WTC11 (cell line): ENCODE measurements around the gene ADGRG3. TPM values are rescaled to one million over a fixed set of nuclear protein-coding genes. Genes with fewer than 3 reads are reported as not detected.

Source experiments
- ATAC-seq: fragments of 200-7000 bp; cut with Tn5 transposase; 2 replicates; pipeline ENCODE4 v1.10.0; 2021; ENCODE audit warnings: mild to moderate bottlenecking, moderate library complexity
- CTCF ChIA-PET: fragments of 300-600 bp; sonication (Branson Sonifier 250); formaldehyde crosslinking; loops from one replicate; lab custom pipeline; 2021; ENCODE audit warnings: antibody characterized with exemption; lab: Charles Lee
- POLR2A ChIA-PET: fragments of 350-600 bp; sonication (Branson Sonifier 250); formaldehyde crosslinking; loops from one replicate; lab custom pipeline; 2021; ENCODE audit warnings: antibody characterized with exemption; lab: Charles Lee
- DNase-seq: peaks from one replicate; pipeline ENCODE4 v3.0.0; 2021; ENCODE audit warnings: low spot score
- H3K27ac Mint-ChIP-seq: 2 replicates; pipeline ENCODE4 v1.8.0; 2021; ENCODE audit warnings: mixed read lengths
- H3K27me3 Mint-ChIP-seq: 2 replicates; pipeline ENCODE4 v1.8.0; 2021; ENCODE audit warnings: low read depth, mild to moderate bottlenecking, moderate library complexity, mixed read lengths
- H3K36me3 Mint-ChIP-seq: 2 replicates; pipeline ENCODE4 v1.8.0; 2021; ENCODE audit warnings: mixed read lengths
- H3K4me1 Mint-ChIP-seq: 2 replicates; pipeline ENCODE4 v1.8.0; 2022; ENCODE audit warnings: mixed read lengths
- H3K4me3 Mint-ChIP-seq: 2 replicates; pipeline ENCODE4 v1.8.0; 2021; ENCODE audit warnings: mild to moderate bottlenecking, moderate library complexity, mixed read lengths
- H3K9me3 Mint-ChIP-seq: 2 replicates; pipeline ENCODE4 v1.8.0; 2021; ENCODE audit warnings: mixed read lengths
- ATF1 ChIP-seq: sonication (generic); formaldehyde crosslinking; IDR thresholded peaks from 2 replicates; pipeline ENCODE4 v1.8.1; 2023; ENCODE audit warnings: mild to moderate bottlenecking, moderate library complexity, missing genetic modification reagents
- ESRRA ChIP-seq: sonication (generic); formaldehyde crosslinking; IDR thresholded peaks from 2 replicates; pipeline ENCODE4 v1.8.1; 2022; ENCODE audit warnings: mild to moderate bottlenecking, missing genetic modification reagents, borderline replicate concordance
- GTF2I ChIP-seq: fragments of 250-450 bp; sonication (Bioruptor Pico); conservative IDR thresholded peaks from 2 replicates; pipeline ENCODE4 v1.4.0; 2021; ENCODE audit warnings: mild to moderate bottlenecking
- HMGA2 ChIP-seq: fragments of 250-450 bp; sonication (Bioruptor Pico); IDR thresholded peaks from 2 replicates; pipeline ENCODE4 v1.4.0; 2021; ENCODE audit warnings: mild to moderate bottlenecking, moderate library complexity
- NFATC4 ChIP-seq: fragments of 250-450 bp; sonication (Bioruptor Pico); IDR thresholded peaks from 2 replicates; pipeline ENCODE4 v1.9.0; 2021; ENCODE audit warnings: mild to moderate bottlenecking
- NFE2L1 ChIP-seq: sonication (generic); formaldehyde crosslinking; IDR thresholded peaks from 2 replicates; pipeline ENCODE4 v1.8.1; 2023; ENCODE audit warnings: missing genetic modification reagents
- NR1H2 ChIP-seq: sonication (generic); formaldehyde crosslinking; IDR thresholded peaks from 2 replicates; pipeline ENCODE4 v1.9.0; 2021; ENCODE audit warnings: mild to moderate bottlenecking, moderate library complexity, missing genetic modification reagents
- OVOL2 ChIP-seq: fragments of 250-450 bp; sonication (Bioruptor Pico); IDR thresholded peaks from 2 replicates; pipeline ENCODE4 v1.9.0; 2021; ENCODE audit warnings: mild to moderate bottlenecking, borderline replicate concordance
- SMAD3 ChIP-seq: sonication (generic); formaldehyde crosslinking; IDR thresholded peaks from 2 replicates; pipeline ENCODE4 v1.8.0; 2022; ENCODE audit warnings: missing genetic modification reagents, mild to moderate bottlenecking, borderline replicate concordance
- ZNF317 ChIP-seq: sonication (generic); formaldehyde crosslinking; IDR thresholded peaks from 2 replicates; pipeline ENCODE4 v1.8.1; 2023; ENCODE audit warnings: low read depth, mild to moderate bottlenecking, moderate library complexity, missing genetic modification reagents, borderline replicate concordance
- ZNF416 ChIP-seq: fragments of 250-450 bp; sonication (Bioruptor Pico); IDR thresholded peaks from 2 replicates; pipeline ENCODE4 v1.9.0; 2021; ENCODE audit warnings: mild to moderate bottlenecking, inconsistent platforms
- ZNF423 ChIP-seq: fragments of 250-450 bp; sonication (Bioruptor Pico); IDR thresholded peaks from 2 replicates; pipeline ENCODE4 v2.1.2; 2022; ENCODE audit warnings: mild to moderate bottlenecking, moderate library complexity
- total RNA-seq: library from RNA; stranded (reverse); gene quantifications from 3 replicates; pipeline ENCODE4 v1.2.3, GENCODE V29; 2021
- TF ChIP-seq, protein P1 (sequence below): sonication (generic); formaldehyde crosslinking; conservative IDR thresholded peaks from 2 replicates; pipeline ENCODE4 v1.8.1; 2022; ENCODE audit warnings: mild to moderate bottlenecking, missing genetic modification reagents
- TF ChIP-seq, protein P2 (sequence below): sonication (generic); formaldehyde crosslinking; IDR thresholded peaks from 2 replicates; pipeline ENCODE4 v1.8.1; 2023; ENCODE audit warnings: mild to moderate bottlenecking, moderate library complexity, missing genetic modification reagents
- TF ChIP-seq, protein P3 (sequence below): sonication (generic); formaldehyde crosslinking; IDR thresholded peaks from 2 replicates; pipeline ENCODE4 v1.8.0; 2022; ENCODE audit warnings: mild to moderate bottlenecking, missing genetic modification reagents
- TF ChIP-seq, protein P4 (sequence below): sonication (generic); formaldehyde crosslinking; IDR thresholded peaks from 2 replicates; pipeline ENCODE4 v1.8.1; 2023; ENCODE audit warnings: mild to moderate bottlenecking, missing genetic modification reagents, moderate library complexity
- TF ChIP-seq, protein P5 (sequence below): sonication (generic); formaldehyde crosslinking; IDR thresholded peaks from 2 replicates; pipeline ENCODE4 v1.8.1; 2022; ENCODE audit warnings: low read depth, missing genetic modification reagents, borderline replicate concordance
- TF ChIP-seq, protein P6 (sequence below): fragments of 250-450 bp; sonication (Bioruptor Pico); IDR thresholded peaks from 2 replicates; pipeline ENCODE4 v2.1.2; 2022; ENCODE audit warnings: mild to moderate bottlenecking, moderate library complexity
- TF ChIP-seq, protein P7 (sequence below): sonication (generic); formaldehyde crosslinking; IDR thresholded peaks from 2 replicates; pipeline ENCODE4 v1.8.0; 2023; ENCODE audit warnings: missing genetic modification reagents, mild to moderate bottlenecking, borderline replicate concordance
- TF ChIP-seq, protein P8 (sequence below): sonication (generic); formaldehyde crosslinking; IDR thresholded peaks from 2 replicates; pipeline ENCODE4 v1.8.0; 2023; ENCODE audit warnings: missing genetic modification reagents
- TF ChIP-seq, protein P9 (sequence below): fragments of 250-450 bp; sonication (Bioruptor Pico); IDR thresholded peaks from 2 replicates; pipeline ENCODE4 v1.8.0; 2021; ENCODE audit warnings: mild to moderate bottlenecking
- TF ChIP-seq, protein P10 (sequence below): sonication (generic); formaldehyde crosslinking; IDR thresholded peaks from 2 replicates; pipeline ENCODE4 v1.8.1; 2023; ENCODE audit warnings: mild to moderate bottlenecking, missing genetic modification reagents

Gene ADGRG3
- total RNA-seq, 1 experiment from 2014 or later: 0.44 TPM

DNA sequence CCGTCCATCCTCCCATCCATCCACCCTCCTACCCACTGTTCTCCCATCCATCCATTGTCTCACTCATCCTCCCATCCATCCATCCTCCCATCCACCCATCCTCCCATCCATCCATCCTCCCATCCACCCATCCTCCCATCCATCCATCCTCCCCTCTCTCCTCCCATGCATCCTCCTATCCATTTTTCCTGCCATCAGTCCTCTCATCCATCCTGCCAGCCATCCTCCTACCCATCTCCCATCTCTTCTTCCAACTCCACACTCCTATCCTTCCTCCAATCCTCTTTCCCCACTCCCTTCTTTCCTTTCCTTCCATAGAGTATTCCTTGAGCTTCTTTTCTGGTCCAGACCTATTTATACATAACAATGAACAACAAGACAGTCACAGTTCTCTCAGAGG is 38.6 kb downstream of the ADGRG3 start (continued):
- TF ChIP-seq, protein P1, sequence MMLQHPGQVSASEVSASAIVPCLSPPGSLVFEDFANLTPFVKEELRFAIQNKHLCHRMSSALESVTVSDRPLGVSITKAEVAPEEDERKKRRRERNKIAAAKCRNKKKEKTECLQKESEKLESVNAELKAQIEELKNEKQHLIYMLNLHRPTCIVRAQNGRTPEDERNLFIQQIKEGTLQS (CRISPR knock-in tag): no peak
- TF ChIP-seq GTF2I (CRISPR knock-in tag) (no peak), HMGA2 (CRISPR knock-in tag) (no peak), ATF1 (no peak), NR1H2 (no peak), SMAD3 (CRISPR knock-in tag) (no peak), NFATC4 (no peak), ESRRA (CRISPR knock-in tag) (no peak), NFE2L1 (CRISPR knock-in tag) (no peak)
- TF ChIP-seq, protein P2, sequence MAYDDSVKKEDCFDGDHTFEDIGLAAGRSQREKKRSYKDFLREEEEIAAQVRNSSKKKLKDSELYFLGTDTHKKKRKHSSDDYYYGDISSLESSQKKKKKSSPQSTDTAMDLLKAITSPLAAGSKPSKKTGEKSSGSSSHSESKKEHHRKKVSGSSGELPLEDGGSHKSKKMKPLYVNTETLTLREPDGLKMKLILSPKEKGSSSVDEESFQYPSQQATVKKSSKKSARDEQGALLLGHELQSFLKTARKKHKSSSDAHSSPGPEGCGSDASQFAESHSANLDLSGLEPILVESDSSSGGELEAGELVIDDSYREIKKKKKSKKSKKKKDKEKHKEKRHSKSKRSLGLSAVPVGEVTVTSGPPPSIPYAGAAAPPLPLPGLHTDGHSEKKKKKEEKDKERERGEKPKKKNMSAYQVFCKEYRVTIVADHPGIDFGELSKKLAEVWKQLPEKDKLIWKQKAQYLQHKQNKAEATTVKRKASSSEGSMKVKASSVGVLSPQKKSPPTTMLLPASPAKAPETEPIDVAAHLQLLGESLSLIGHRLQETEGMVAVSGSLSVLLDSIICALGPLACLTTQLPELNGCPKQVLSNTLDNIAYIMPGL (CRISPR knock-in tag): no peak
- TF ChIP-seq, protein P3, sequence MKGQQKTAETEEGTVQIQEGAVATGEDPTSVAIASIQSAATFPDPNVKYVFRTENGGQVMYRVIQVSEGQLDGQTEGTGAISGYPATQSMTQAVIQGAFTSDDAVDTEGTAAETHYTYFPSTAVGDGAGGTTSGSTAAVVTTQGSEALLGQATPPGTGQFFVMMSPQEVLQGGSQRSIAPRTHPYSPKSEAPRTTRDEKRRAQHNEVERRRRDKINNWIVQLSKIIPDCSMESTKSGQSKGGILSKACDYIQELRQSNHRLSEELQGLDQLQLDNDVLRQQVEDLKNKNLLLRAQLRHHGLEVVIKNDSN (CRISPR knock-in tag): no peak
- TF ChIP-seq, protein P4, sequence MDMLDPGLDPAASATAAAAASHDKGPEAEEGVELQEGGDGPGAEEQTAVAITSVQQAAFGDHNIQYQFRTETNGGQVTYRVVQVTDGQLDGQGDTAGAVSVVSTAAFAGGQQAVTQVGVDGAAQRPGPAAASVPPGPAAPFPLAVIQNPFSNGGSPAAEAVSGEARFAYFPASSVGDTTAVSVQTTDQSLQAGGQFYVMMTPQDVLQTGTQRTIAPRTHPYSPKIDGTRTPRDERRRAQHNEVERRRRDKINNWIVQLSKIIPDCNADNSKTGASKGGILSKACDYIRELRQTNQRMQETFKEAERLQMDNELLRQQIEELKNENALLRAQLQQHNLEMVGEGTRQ (CRISPR knock-in tag): no peak
- TF ChIP-seq, protein P5, sequence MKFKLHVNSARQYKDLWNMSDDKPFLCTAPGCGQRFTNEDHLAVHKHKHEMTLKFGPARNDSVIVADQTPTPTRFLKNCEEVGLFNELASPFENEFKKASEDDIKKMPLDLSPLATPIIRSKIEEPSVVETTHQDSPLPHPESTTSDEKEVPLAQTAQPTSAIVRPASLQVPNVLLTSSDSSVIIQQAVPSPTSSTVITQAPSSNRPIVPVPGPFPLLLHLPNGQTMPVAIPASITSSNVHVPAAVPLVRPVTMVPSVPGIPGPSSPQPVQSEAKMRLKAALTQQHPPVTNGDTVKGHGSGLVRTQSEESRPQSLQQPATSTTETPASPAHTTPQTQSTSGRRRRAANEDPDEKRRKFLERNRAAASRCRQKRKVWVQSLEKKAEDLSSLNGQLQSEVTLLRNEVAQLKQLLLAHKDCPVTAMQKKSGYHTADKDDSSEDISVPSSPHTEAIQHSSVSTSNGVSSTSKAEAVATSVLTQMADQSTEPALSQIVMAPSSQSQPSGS (CRISPR knock-in tag): no peak
- TF ChIP-seq, protein P6, sequence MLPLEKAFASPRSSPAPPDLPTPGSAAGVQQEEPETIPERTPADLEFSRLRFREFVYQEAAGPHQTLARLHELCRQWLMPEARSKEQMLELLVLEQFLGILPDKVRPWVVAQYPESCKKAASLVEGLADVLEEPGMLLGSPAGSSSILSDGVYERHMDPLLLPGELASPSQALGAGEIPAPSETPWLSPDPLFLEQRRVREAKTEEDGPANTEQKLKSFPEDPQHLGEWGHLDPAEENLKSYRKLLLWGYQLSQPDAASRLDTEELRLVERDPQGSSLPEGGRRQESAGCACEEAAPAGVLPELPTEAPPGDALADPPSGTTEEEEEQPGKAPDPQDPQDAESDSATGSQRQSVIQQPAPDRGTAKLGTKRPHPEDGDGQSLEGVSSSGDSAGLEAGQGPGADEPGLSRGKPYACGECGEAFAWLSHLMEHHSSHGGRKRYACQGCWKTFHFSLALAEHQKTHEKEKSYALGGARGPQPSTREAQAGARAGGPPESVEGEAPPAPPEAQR (CRISPR knock-in tag): no peak

DNA sequence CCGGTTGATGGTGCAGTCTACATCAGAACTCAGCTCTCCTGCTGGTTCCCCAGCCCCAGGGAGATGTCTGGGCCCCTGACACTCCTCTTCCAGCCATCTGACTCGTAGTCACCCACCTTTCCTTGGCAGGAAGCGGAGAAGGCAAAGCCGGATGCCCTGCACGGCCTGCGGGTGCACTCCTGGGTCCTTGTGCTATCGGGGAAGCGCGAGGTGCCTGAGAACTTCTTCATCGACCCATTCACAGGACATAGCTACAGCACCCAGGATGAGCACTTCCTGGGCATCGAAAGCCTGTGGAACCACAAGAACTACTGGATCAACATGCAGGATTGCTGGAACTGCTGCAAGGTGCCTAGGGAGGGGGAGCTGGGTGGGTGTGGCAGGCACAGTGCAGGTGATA is 39.2 kb downstream of the ADGRG3 start:
- H3K27ac Mint-ChIP-seq: no peak overlapping the region
- no peak overlapping the region for H3K4me3 Mint-ChIP-seq
- peaks cover 7% of the 10 kb centered on the region; the same call in 1 of the 2 replicates for H3K9me3 Mint-ChIP-seq
- H3K27me3 Mint-ChIP-seq: no peaks in the 10 kb centered on the region; the same call in 1 of the 2 replicates
- ChIA-PET CTCF (interaction anchor here (0.6 kb wide), 1 partner anchor 83 kb away, joined by 5 read pairs; no protein-coding TSS in a partner anchor), POLR2A (no interaction called here)
- ATAC-seq (no peak), DNase-seq (no peak)
- H3K36me3 Mint-ChIP-seq: no peaks in the 10 kb centered on the region
- peaks cover 5% of the 10 kb centered on the region; the same call in 1 of the 2 replicates for H3K4me1 Mint-ChIP-seq
- TF ChIP-seq ZNF317 (CRISPR knock-in tag): no peak
- TF ChIP-seq ZNF423: no peak
- TF ChIP-seq, protein P7, sequence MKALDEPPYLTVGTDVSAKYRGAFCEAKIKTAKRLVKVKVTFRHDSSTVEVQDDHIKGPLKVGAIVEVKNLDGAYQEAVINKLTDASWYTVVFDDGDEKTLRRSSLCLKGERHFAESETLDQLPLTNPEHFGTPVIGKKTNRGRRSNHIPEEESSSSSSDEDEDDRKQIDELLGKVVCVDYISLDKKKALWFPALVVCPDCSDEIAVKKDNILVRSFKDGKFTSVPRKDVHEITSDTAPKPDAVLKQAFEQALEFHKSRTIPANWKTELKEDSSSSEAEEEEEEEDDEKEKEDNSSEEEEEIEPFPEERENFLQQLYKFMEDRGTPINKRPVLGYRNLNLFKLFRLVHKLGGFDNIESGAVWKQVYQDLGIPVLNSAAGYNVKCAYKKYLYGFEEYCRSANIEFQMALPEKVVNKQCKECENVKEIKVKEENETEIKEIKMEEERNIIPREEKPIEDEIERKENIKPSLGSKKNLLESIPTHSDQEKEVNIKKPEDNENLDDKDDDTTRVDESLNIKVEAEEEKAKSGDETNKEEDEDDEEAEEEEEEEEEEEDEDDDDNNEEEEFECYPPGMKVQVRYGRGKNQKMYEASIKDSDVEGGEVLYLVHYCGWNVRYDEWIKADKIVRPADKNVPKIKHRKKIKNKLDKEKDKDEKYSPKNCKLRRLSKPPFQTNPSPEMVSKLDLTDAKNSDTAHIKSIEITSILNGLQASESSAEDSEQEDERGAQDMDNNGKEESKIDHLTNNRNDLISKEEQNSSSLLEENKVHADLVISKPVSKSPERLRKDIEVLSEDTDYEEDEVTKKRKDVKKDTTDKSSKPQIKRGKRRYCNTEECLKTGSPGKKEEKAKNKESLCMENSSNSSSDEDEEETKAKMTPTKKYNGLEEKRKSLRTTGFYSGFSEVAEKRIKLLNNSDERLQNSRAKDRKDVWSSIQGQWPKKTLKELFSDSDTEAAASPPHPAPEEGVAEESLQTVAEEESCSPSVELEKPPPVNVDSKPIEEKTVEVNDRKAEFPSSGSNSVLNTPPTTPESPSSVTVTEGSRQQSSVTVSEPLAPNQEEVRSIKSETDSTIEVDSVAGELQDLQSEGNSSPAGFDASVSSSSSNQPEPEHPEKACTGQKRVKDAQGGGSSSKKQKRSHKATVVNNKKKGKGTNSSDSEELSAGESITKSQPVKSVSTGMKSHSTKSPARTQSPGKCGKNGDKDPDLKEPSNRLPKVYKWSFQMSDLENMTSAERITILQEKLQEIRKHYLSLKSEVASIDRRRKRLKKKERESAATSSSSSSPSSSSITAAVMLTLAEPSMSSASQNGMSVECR (CRISPR knock-in tag): no peak
- TF ChIP-seq HMGA2 (CRISPR knock-in tag): no peak
- TF ChIP-seq, protein P8, sequence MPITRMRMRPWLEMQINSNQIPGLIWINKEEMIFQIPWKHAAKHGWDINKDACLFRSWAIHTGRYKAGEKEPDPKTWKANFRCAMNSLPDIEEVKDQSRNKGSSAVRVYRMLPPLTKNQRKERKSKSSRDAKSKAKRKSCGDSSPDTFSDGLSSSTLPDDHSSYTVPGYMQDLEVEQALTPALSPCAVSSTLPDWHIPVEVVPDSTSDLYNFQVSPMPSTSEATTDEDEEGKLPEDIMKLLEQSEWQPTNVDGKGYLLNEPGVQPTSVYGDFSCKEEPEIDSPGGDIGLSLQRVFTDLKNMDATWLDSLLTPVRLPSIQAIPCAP (CRISPR knock-in tag): no peak
- TF ChIP-seq, protein P9, sequence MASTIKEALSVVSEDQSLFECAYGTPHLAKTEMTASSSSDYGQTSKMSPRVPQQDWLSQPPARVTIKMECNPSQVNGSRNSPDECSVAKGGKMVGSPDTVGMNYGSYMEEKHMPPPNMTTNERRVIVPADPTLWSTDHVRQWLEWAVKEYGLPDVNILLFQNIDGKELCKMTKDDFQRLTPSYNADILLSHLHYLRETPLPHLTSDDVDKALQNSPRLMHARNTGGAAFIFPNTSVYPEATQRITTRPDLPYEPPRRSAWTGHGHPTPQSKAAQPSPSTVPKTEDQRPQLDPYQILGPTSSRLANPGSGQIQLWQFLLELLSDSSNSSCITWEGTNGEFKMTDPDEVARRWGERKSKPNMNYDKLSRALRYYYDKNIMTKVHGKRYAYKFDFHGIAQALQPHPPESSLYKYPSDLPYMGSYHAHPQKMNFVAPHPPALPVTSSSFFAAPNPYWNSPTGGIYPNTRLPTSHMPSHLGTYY (CRISPR knock-in tag): no peak
- TF ChIP-seq, protein P10, sequence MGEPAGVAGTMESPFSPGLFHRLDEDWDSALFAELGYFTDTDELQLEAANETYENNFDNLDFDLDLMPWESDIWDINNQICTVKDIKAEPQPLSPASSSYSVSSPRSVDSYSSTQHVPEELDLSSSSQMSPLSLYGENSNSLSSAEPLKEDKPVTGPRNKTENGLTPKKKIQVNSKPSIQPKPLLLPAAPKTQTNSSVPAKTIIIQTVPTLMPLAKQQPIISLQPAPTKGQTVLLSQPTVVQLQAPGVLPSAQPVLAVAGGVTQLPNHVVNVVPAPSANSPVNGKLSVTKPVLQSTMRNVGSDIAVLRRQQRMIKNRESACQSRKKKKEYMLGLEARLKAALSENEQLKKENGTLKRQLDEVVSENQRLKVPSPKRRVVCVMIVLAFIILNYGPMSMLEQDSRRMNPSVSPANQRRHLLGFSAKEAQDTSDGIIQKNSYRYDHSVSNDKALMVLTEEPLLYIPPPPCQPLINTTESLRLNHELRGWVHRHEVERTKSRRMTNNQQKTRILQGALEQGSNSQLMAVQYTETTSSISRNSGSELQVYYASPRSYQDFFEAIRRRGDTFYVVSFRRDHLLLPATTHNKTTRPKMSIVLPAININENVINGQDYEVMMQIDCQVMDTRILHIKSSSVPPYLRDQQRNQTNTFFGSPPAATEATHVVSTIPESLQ (CRISPR knock-in tag): no peak
- TF ChIP-seq OVOL2: no peak
- TF ChIP-seq ZNF416: no peak
